A549 (cell line): ENCODE measurements around the gene CCDC157. TPM values are rescaled to one million over a fixed set of nuclear protein-coding genes. Genes with fewer than 3 reads are reported as not detected.

Experiments used
- ATAC-seq, 2 experiments: fragments of 200-7000 bp in 1 of 2; fragments of >200 bp in 1 of 2; cut with Nextera tagmentation in 1 of 2; cut with Tn5 transposase in 1 of 2; 3 replicates each; pipeline versions ENCODE4 v1.8.0 to v1.9.1; 2018 to 2020; ENCODE audit warnings: mild to moderate bottlenecking in 1 of 2, moderate library complexity in 1 of 2
- CTCF ChIA-PET: fragments of 300-600 bp; sonication (Branson Sonifier 250); formaldehyde crosslinking; extraction: SDS; loops from one replicate; lab custom pipeline; 2021; ENCODE audit warnings: antibody characterized with exemption, inconsistent platforms; lab: Yijun Ruan, JAX
- POLR2A ChIA-PET: fragments of 350-600 bp; formaldehyde crosslinking; extraction: SDS; loops from one replicate; lab custom pipeline; 2021; ENCODE audit warnings: antibody characterized with exemption, inconsistent platforms; lab: Yijun Ruan, JAX
- DNase-seq, 2 experiments: peaks; one replicate each; pipeline versions ENCODE4 v3.0.0 to v3.0.0-alpha.2; 2011 to 2016; ENCODE audit warnings: low read depth in 1 of 2, low spot score in 1 of 2
- FAIRE-seq: peaks from 2 replicates; lab custom pipeline; 2011; peaks lifted over from hg19 to GRCh38; lab: Jason Lieb, UNC
- H3K27ac ChIP-seq, 2 experiments: fragments of >200 bp; sonication (Bioruptor Twin); formaldehyde crosslinking; 3 replicates each; pipeline ENCODE4 v1.5.1; 2016 to 2017
- H3K4me1 ChIP-seq: fragments of >200 bp; sonication (Bioruptor Twin); formaldehyde crosslinking; 3 replicates; pipeline ENCODE4 v1.6.1; 2016
- H3K4me2 ChIP-seq: fragments of >200 bp; sonication (Bioruptor Twin); formaldehyde crosslinking; 3 replicates; pipeline ENCODE4 v1.6.1; 2016
- H3K4me3 ChIP-seq: fragments of >200 bp; sonication (Bioruptor Twin); formaldehyde crosslinking; 3 replicates; pipeline ENCODE4 v1.5.1; 2016
- H3K9me3 ChIP-seq: fragments of >200 bp; sonication (Bioruptor Twin); formaldehyde crosslinking; 3 replicates; pipeline ENCODE4 v1.6.1; 2016
- BCL3 ChIP-seq: fragments of >200 bp; sonication (Bioruptor Twin); formaldehyde crosslinking; IDR thresholded peaks from 3 replicates; pipeline ENCODE4 v1.6.1; 2016
- CBX2 ChIP-seq: fragments of 200-600 bp; sonication (generic); IDR thresholded peaks from 2 replicates; pipeline ENCODE4 v1.6.1; 2016; ENCODE audit warnings: low read depth, mild to moderate bottlenecking, borderline replicate concordance
- CBX8 ChIP-seq: fragments of 200-600 bp; sonication (generic); IDR thresholded peaks from 2 replicates; pipeline ENCODE4 v1.6.1; 2016
- EHMT2 ChIP-seq: fragments of 200-600 bp; sonication (generic); IDR thresholded peaks from 2 replicates; pipeline ENCODE4 v1.6.1; 2016; ENCODE audit warnings: antibody characterized with exemption, low read depth, mild to moderate bottlenecking, moderate library complexity
- EP300 ChIP-seq, 2 experiments: fragments of >200 bp; sonication (Bioruptor Twin); formaldehyde crosslinking; IDR thresholded peaks; 2 replicates in 1 of 2; 3 replicates in 1 of 2; pipeline ENCODE4 v1.6.1; 2016 to 2017
- ESRRA ChIP-seq: fragments of 150-350 bp; IDR thresholded peaks from 2 replicates; pipeline ENCODE4 v1.6.1; 2014; ENCODE audit warnings: mild to moderate bottlenecking, low read length, borderline replicate concordance
- FOSB ChIP-seq: fragments of 250-450 bp; sonication (Bioruptor Pico); IDR thresholded peaks from 2 replicates; pipeline ENCODE4 v1.5.0; 2020; ENCODE audit warnings: mild to moderate bottlenecking, moderate library complexity
- FOSL2 ChIP-seq, 2 experiments: fragments of 450-650 bp in 1 of 2; fragments of >200 bp in 1 of 2; sonication (Bioruptor Twin) in 1 of 2; formaldehyde crosslinking; IDR thresholded peaks; 2 replicates each; pipeline versions ENCODE4 v1.5.0 to v1.6.1; 2016 to 2020; ENCODE audit warnings: mild to moderate bottlenecking in 1 of 2, moderate library complexity in 1 of 2
- FOXS1 ChIP-seq: fragments of 250-450 bp; sonication (Bioruptor Pico); IDR thresholded peaks from 2 replicates; pipeline ENCODE4 v1.5.0; 2020; ENCODE audit warnings: mild to moderate bottlenecking, moderate library complexity
- GATA3 ChIP-seq: IDR thresholded peaks from 2 replicates; pipeline ENCODE4 v1.6.1; 2012; ENCODE audit warnings: borderline replicate concordance
- HDAC2 ChIP-seq: fragments of 200-600 bp; sonication (generic); IDR thresholded peaks from 2 replicates; pipeline ENCODE4 v1.6.1; 2016
- HEYL ChIP-seq: fragments of 250-450 bp; sonication (Bioruptor Pico); IDR thresholded peaks from 2 replicates; pipeline ENCODE4 v1.8.0; 2021; ENCODE audit warnings: mild to moderate bottlenecking, moderate library complexity
- HOXB13 ChIP-seq: fragments of 250-450 bp; sonication (Bioruptor Pico); IDR thresholded peaks from 2 replicates; pipeline ENCODE4 v1.5.0; 2020; ENCODE audit warnings: low read depth, mild to moderate bottlenecking, moderate library complexity
- HOXB5 ChIP-seq: fragments of 250-450 bp; sonication (Bioruptor Pico); IDR thresholded peaks from 2 replicates; pipeline ENCODE4 v1.5.0; 2020; ENCODE audit warnings: mild to moderate bottlenecking, moderate library complexity
- KDM1A ChIP-seq: fragments of 200-600 bp; sonication (generic); IDR thresholded peaks from 2 replicates; pipeline ENCODE4 v1.6.1; 2016; ENCODE audit warnings: low read depth, mild to moderate bottlenecking
- KDM5A ChIP-seq: fragments of 200-600 bp; sonication (generic); IDR thresholded peaks from 2 replicates; pipeline ENCODE4 v1.6.1; 2016; ENCODE audit warnings: antibody characterized with exemption, mild to moderate bottlenecking
- MAZ ChIP-seq: fragments of 150-350 bp; IDR thresholded peaks from 2 replicates; pipeline ENCODE4 v1.6.1; 2014; ENCODE audit warnings: antibody characterized with exemption, low read depth, low read length, borderline replicate concordance
- MYC ChIP-seq: IDR thresholded peaks from 2 replicates; pipeline ENCODE4 v1.6.1; 2012; ENCODE audit warnings: mild to moderate bottlenecking, inconsistent platforms, low read length, improper control_type of control experiment, borderline replicate concordance
- NFE2L2 ChIP-seq: fragments of 150-350 bp; conservative IDR thresholded peaks from 2 replicates; pipeline ENCODE4 v1.6.1; 2014; ENCODE audit warnings: low read length
- RAD21 ChIP-seq, 2 experiments: fragments of >200 bp in 1 of 2; sonication (Bioruptor Twin) in 1 of 2; formaldehyde crosslinking in 1 of 2; IDR thresholded peaks in 1 of 2; conservative IDR thresholded peaks in 1 of 2; 2 replicates in 1 of 2; 3 replicates in 1 of 2; pipeline ENCODE4 v1.6.1; 2012 to 2018; ENCODE audit warnings: inconsistent platforms in 1 of 2
- RFX5 ChIP-seq: fragments of 450-650 bp; IDR thresholded peaks from 2 replicates; pipeline ENCODE4 v1.7.1; 2014; ENCODE audit warnings: antibody characterized with exemption, mild to moderate bottlenecking, moderate library complexity
- RNF2 ChIP-seq: fragments of 200-600 bp; sonication (generic); IDR thresholded peaks from 2 replicates; pipeline ENCODE4 v1.6.1; 2016; ENCODE audit warnings: low read depth, mild to moderate bottlenecking, antibody characterized with exemption, moderate library complexity, borderline replicate concordance
- SMC3 ChIP-seq: fragments of >200 bp; sonication (Bioruptor Twin); formaldehyde crosslinking; IDR thresholded peaks from 3 replicates; pipeline ENCODE4 v1.6.1; 2018; ENCODE audit warnings: inconsistent platforms
- TP53 ChIP-seq: fragments of 250-450 bp; sonication (Bioruptor Pico); IDR thresholded peaks from 2 replicates; pipeline ENCODE4 v1.5.0; 2021; ENCODE audit warnings: mild to moderate bottlenecking, moderate library complexity
- ZC3H11A ChIP-seq: fragments of 450-650 bp; IDR thresholded peaks from 2 replicates; pipeline ENCODE4 v1.6.1; 2014; ENCODE audit warnings: antibody characterized with exemption, mild to moderate bottlenecking
- ZNF302 ChIP-seq: fragments of 250-450 bp; sonication (Bioruptor Pico); IDR thresholded peaks from 2 replicates; pipeline ENCODE4 v1.9.0; 2021; ENCODE audit warnings: inconsistent platforms, mild to moderate bottlenecking, moderate library complexity
- ZSCAN20 ChIP-seq: fragments of 250-450 bp; sonication (Bioruptor Pico); IDR thresholded peaks from 2 replicates; pipeline ENCODE4 v1.8.0; 2022; ENCODE audit warnings: mild to moderate bottlenecking, moderate library complexity
- WGBS: methylation state at CpG from one replicate; pipeline ENCODE4 v1.1.6; 2017; ENCODE audit errors: missing lambda C conversion rate; 5-methylcytosine and 5-hydroxymethylcytosine counted together
- polyA plus RNA-seq, 4 experiments: library from polyadenylated mRNA; depleted of rRNA in 3 of 4; stranded (reverse); fragments of >200 nt; fragmentation: RNase III in 1 of 4; extraction: RNeasy Plus Mini Kit Qiagen cat#74134 plus additional on column Dnase treatment in 1 of 4; gene quantifications; 2 replicates in 3 of 4; 3 replicates in 1 of 4; pipeline ENCODE4 v1.2.3, GENCODE V29; 2011 to 2017
- TF ChIP-seq, protein P1 (sequence below): fragments of 150-350 bp; IDR thresholded peaks from 2 replicates; pipeline ENCODE4 v1.6.1; 2014; ENCODE audit warnings: low read depth, mild to moderate bottlenecking, low read length
- TF ChIP-seq, protein P2 (sequence below): fragments of 450-650 bp; IDR thresholded peaks from 2 replicates; pipeline ENCODE4 v1.6.1; 2014; ENCODE audit warnings: antibody characterized with exemption
- TF ChIP-seq, protein P3 (sequence below): fragments of >200 bp; sonication (Bioruptor Twin); formaldehyde crosslinking; IDR thresholded peaks from 2 replicates; pipeline ENCODE4 v1.6.1; 2016
- TF ChIP-seq, protein P4 (sequence below): fragments of >200 bp; sonication (Bioruptor Twin); formaldehyde crosslinking; IDR thresholded peaks from 3 replicates; pipeline ENCODE4 v1.5.1; 2016

Gene CCDC157
- polyA plus RNA-seq, 2 of the 4 experiments (the other 2 are of a cell fraction): 1.4 to 2.5 TPM

- Histone ChIP-seq H3K4me2 (peak overlapping the region; percentile 71; the same call in 2 of the 3 replicates), H3K4me1 (peaks cover 24% of the 10 kb centered on the region), H3K27ac (no peak overlapping the region), H3K4me3 (no peak overlapping the region), H3K9me3 (no peaks in the 10 kb centered on the region)
- ATAC-seq: peak; percentile 49 to 51; a peak in 5 of 6 replicates
- CTCF ChIA-PET: interaction anchor here (0.9 to 2.5 kb wide), 10 partner anchors 9 to 65 kb away, joined by 3 to 11 read pairs (median 4); partner anchors contain the start of genes CCDC157 and SF3A1
- POLR2A ChIA-PET: no interaction called here
- TF ChIP-seq BCL3: no peak
- no peak for TF ChIP-seq HOXB13
- TF ChIP-seq ZC3H11A: no peak
- no peak for TF ChIP-seq RFX5
- TF ChIP-seq, protein P1, sequence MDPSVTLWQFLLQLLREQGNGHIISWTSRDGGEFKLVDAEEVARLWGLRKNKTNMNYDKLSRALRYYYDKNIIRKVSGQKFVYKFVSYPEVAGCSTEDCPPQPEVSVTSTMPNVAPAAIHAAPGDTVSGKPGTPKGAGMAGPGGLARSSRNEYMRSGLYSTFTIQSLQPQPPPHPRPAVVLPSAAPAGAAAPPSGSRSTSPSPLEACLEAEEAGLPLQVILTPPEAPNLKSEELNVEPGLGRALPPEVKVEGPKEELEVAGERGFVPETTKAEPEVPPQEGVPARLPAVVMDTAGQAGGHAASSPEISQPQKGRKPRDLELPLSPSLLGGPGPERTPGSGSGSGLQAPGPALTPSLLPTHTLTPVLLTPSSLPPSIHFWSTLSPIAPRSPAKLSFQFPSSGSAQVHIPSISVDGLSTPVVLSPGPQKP: no peak
- TF ChIP-seq TP53 (CRISPR knock-in tag): no peak
- TF ChIP-seq FOSB: no peak
- no peak for TF ChIP-seq FOXS1 (CRISPR knock-in tag)
- no peak for TF ChIP-seq MAZ
- no peak for TF ChIP-seq RNF2
- TF ChIP-seq CBX2: no peak
- TF ChIP-seq KDM1A: peak; percentile 58; the same call in 1 of the 2 replicates
- TF ChIP-seq ESRRA: no peak
- peak in 1 of 2 experiments; percentile 28; a peak in 1 of 5 replicates for TF ChIP-seq RAD21 (conservative IDR thresholded peaks at IDR 0.05 in 1 of 2, IDR thresholded peaks at IDR 0.05 in 1 of 2)
- TF ChIP-seq, protein P2, sequence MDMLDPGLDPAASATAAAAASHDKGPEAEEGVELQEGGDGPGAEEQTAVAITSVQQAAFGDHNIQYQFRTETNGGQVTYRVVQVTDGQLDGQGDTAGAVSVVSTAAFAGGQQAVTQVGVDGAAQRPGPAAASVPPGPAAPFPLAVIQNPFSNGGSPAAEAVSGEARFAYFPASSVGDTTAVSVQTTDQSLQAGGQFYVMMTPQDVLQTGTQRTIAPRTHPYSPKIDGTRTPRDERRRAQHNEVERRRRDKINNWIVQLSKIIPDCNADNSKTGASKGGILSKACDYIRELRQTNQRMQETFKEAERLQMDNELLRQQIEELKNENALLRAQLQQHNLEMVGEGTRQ: no peak
- no peak for TF ChIP-seq ZSCAN20 (CRISPR knock-in tag)
- TF ChIP-seq EP300 (IDR thresholded peaks at IDR 0.05): no peak
- no peak for TF ChIP-seq KDM5A
- 82% methylated on average over 5 of the region's 5 CpGs for WGBS
- no peak for FAIRE-seq
- DNase-seq: peak in 1 of 2 experiments; percentile 31
Measured at GRCh38 chr22:30327864-30328345, 28.9 kb upstream of the CCDC157 start.

- ChIA-PET POLR2A (no interaction called here), CTCF (interaction anchor here (0.9 to 2.5 kb wide), 10 partner anchors 11 to 65 kb away, joined by 3 to 11 read pairs (median 4); partner anchors contain the start of genes CCDC157 and SF3A1)
- FAIRE-seq: no peak
- WGBS: 80% methylated on average over 3 of the region's 3 CpGs
- DNase-seq: no peak
- no peak overlapping the region for H3K27ac ChIP-seq
- peaks cover 24% of the 10 kb centered on the region for H3K4me1 ChIP-seq
- H3K9me3 ChIP-seq: no peaks in the 10 kb centered on the region
- H3K4me2 ChIP-seq: no peak overlapping the region
- no peak overlapping the region for H3K4me3 ChIP-seq
- TF ChIP-seq EHMT2 (no peak), HDAC2 (no peak), HOXB5 (CRISPR knock-in tag) (no peak), GATA3 (no peak), NFE2L2 (no peak), ZNF302 (no peak), RNF2 (no peak), FOSL2 (IDR thresholded peaks at IDR 0.05) (no peak), FOSL2 (CRISPR knock-in tag; IDR thresholded peaks at IDR 0.05) (no peak), HEYL (CRISPR knock-in tag) (no peak), MYC (no peak), RFX5 (no peak), SMC3 (no peak), CBX8 (no peak)
- TF ChIP-seq, protein P3, sequence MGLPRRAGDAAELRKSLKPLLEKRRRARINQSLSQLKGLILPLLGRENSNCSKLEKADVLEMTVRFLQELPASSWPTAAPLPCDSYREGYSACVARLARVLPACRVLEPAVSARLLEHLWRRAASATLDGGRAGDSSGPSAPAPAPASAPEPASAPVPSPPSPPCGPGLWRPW: no peak
- TF ChIP-seq, protein P4, sequence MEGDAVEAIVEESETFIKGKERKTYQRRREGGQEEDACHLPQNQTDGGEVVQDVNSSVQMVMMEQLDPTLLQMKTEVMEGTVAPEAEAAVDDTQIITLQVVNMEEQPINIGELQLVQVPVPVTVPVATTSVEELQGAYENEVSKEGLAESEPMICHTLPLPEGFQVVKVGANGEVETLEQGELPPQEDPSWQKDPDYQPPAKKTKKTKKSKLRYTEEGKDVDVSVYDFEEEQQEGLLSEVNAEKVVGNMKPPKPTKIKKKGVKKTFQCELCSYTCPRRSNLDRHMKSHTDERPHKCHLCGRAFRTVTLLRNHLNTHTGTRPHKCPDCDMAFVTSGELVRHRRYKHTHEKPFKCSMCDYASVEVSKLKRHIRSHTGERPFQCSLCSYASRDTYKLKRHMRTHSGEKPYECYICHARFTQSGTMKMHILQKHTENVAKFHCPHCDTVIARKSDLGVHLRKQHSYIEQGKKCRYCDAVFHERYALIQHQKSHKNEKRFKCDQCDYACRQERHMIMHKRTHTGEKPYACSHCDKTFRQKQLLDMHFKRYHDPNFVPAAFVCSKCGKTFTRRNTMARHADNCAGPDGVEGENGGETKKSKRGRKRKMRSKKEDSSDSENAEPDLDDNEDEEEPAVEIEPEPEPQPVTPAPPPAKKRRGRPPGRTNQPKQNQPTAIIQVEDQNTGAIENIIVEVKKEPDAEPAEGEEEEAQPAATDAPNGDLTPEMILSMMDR: no peak
- ATAC-seq: no peak
Measured at GRCh38 chr22:30328466-30329049, 28.2 kb upstream of the CCDC157 start.
